NCI-H2227 treated with DMSO at 0.1 percent for 48 hours (cell line): ENCODE results near the gene GALNT2.

Experiments used
- DNase-seq: peaks from one replicate; lab custom pipeline; 2025; lab: John Stamatoyannopoulos, UW

GALNT2 gene

GRCh38 chr1:230163719-230164118, 96.7 kb downstream of the GALNT2 start:
- DNase-seq, result no peak

GRCh38 chr1:230165536-230165935, 98.5 kb downstream of the GALNT2 start:
- no peak for DNase-seq

GRCh38 chr1:230166366-230167132, 99.5 kb downstream of the GALNT2 start:
- no peak for DNase-seq

- DNase-seq, result peak; percentile 39
Observed at GRCh38 chr1:230167419-230167852, 100.4 kb downstream of the GALNT2 start.

GRCh38 chr1:230169454-230170152, 102.6 kb downstream of the GALNT2 start:
- DNase-seq, result no peak

GRCh38 chr1:230170153-230170547, 103.1 kb downstream of the GALNT2 start:
- DNase-seq, result no peak

- DNase-seq, result no peak
Observed at GRCh38 chr1:230170622-230171021, 103.6 kb downstream of the GALNT2 start.

GRCh38 chr1:230171356-230172015, 104.4 kb downstream of the GALNT2 start:
- DNase-seq, result no peak

GRCh38 chr1:230172016-230172537, 105.0 kb downstream of the GALNT2 start:
- no peak for DNase-seq

GRCh38 chr1:230173187-230173975, 106.3 kb downstream of the GALNT2 start:
- DNase-seq, result no peak

GRCh38 chr1:230174041-230174440, 107.0 kb downstream of the GALNT2 start:
- DNase-seq, result no peak

GRCh38 chr1:230174471-230175162, 107.6 kb downstream of the GALNT2 start:
- no peak for DNase-seq

- DNase-seq, result no peak
Observed at GRCh38 chr1:230175163-230175747, 108.2 kb downstream of the GALNT2 start.

- no peak for DNase-seq
Observed at GRCh38 chr1:230175839-230176238, 108.8 kb downstream of the GALNT2 start.

- DNase-seq, result no peak
Observed at GRCh38 chr1:230176326-230176725, 109.3 kb downstream of the GALNT2 start.

GRCh38 chr1:230176871-230177411, 109.9 kb downstream of the GALNT2 start:
- peak; percentile 88 for DNase-seq

GRCh38 chr1:230179249-230179648, 112.2 kb downstream of the GALNT2 start:
- DNase-seq, result no peak

GRCh38 chr1:230185076-230186001, 118.3 kb downstream of the GALNT2 start:
- DNase-seq, result no peak
